ENCODE data around the gene OR51B4. TPM values are rescaled to one million over a fixed set of nuclear protein-coding genes. Genes with fewer than 3 reads are reported as not detected.

Gene OR51B4
- total RNA-seq, 1 experiment from 2014 or later: not detected

Other genes with a start within 250 kb of the OR51B4 start
- not detected in 2 replicates for gene OR52E2, start 242.3 kb downstream of the OR51B4 start, total RNA-seq (2014; rRNA removed; shearing (Covaris generic))
- not detected in 2 replicates for gene OR52E1, start 232.4 kb downstream of the OR51B4 start, total RNA-seq (2014; rRNA removed; shearing (Covaris generic))
- not detected in 2 replicates for gene OR52A5, start 163.6 kb downstream of the OR51B4 start, total RNA-seq (2014; rRNA removed; shearing (Covaris generic))
- not detected in 2 replicates for gene OR52A1, start 147.2 kb downstream of the OR51B4 start, total RNA-seq (2014; rRNA removed; shearing (Covaris generic))
- gene OR51V1, start 101.3 kb downstream of the OR51B4 start, total RNA-seq (2014; rRNA removed; shearing (Covaris generic)): not detected in 2 replicates
- gene HBB, start 74.9 kb downstream of the OR51B4 start, total RNA-seq (2014; rRNA removed; shearing (Covaris generic)): not detected in 2 replicates
- not detected in 2 replicates for gene HBD, start 67.5 kb downstream of the OR51B4 start, total RNA-seq (2014; rRNA removed; shearing (Covaris generic))
- not detected in 2 replicates for gene HBG1, start 52.1 kb downstream of the OR51B4 start, total RNA-seq (2014; rRNA removed; shearing (Covaris generic))
- not detected in 2 replicates for gene HBG2, start 47.2 kb downstream of the OR51B4 start, total RNA-seq (2014; rRNA removed; shearing (Covaris generic))
- gene HBE1, start 32.0 kb downstream of the OR51B4 start, total RNA-seq (2014; rRNA removed; shearing (Covaris generic)): 0.29 and 1.2 TPM in 2 replicates
- not detected in 2 replicates for gene OR51B2, start 22.4 kb upstream of the OR51B4 start, total RNA-seq (2014; rRNA removed; shearing (Covaris generic))
- gene OR51B5, start 41.6 kb upstream of the OR51B4 start, total RNA-seq (2014; rRNA removed; shearing (Covaris generic)): 0.35 TPM in 1 of 2 replicates, not detected in the other
- gene OR51B6, start 49.6 kb upstream of the OR51B4 start, total RNA-seq (2014; rRNA removed; shearing (Covaris generic)): not detected in 2 replicates
- gene OR51M1, start 81.9 kb upstream of the OR51B4 start, total RNA-seq (2014; rRNA removed; shearing (Covaris generic)): not detected in 2 replicates
- not detected in 2 replicates for gene OR51Q1, start 120.2 kb upstream of the OR51B4 start, total RNA-seq (2014; rRNA removed; shearing (Covaris generic))
- gene OR51I1, start 139.6 kb upstream of the OR51B4 start, total RNA-seq (2014; rRNA removed; shearing (Covaris generic)): not detected in 2 replicates
- gene OR51I2, start 147.4 kb upstream of the OR51B4 start, total RNA-seq (2014; rRNA removed; shearing (Covaris generic)): not detected in 2 replicates
- not detected in 2 replicates for gene OR52D1, start 186.7 kb upstream of the OR51B4 start, total RNA-seq (2014; rRNA removed; shearing (Covaris generic))
- not detected in 2 replicates for gene UBQLN3, start 208.0 kb upstream of the OR51B4 start, total RNA-seq (2014; rRNA removed; shearing (Covaris generic))
- gene UBQLNL, start 214.8 kb upstream of the OR51B4 start, total RNA-seq (2014; rRNA removed; shearing (Covaris generic)): not detected in 2 replicates
- gene OR52H1, start 246.6 kb upstream of the OR51B4 start, total RNA-seq (2014; rRNA removed; shearing (Covaris generic)): not detected in 2 replicates